Measurements from ENCODE around the gene MYL10.

- TF ChIP-seq CTCF (IDR thresholded peaks at IDR 0.05) (no peak), MAZ (IDR thresholded peaks at IDR 0.05; ENCODE audit: borderline replicate concordance, low read depth, low read length) (no peak), POLR2A (IDR thresholded peaks at IDR 0.05; ENCODE audit: low read length) (no peak), CEBPB (IDR thresholded peaks at IDR 0.05) (no peak), CHD2 (IDR thresholded peaks at IDR 0.05; ENCODE audit: low read length, partially characterized antibody) (no peak), USF2 (IDR thresholded peaks at IDR 0.05) (no peak), BCL3 (IDR thresholded peaks at IDR 0.05) (no peak), MYC (IDR thresholded peaks at IDR 0.05; ENCODE audit: borderline replicate concordance, low read length) (no peak), NPAS2 (CRISPR knock-in tag; IDR thresholded peaks at IDR 0.05; ENCODE audit: borderline replicate concordance) (no peak), BHLHE40 (IDR thresholded peaks at IDR 0.05; ENCODE audit: low read depth, low read length) (no peak)
- TF ChIP-seq, protein P1, sequence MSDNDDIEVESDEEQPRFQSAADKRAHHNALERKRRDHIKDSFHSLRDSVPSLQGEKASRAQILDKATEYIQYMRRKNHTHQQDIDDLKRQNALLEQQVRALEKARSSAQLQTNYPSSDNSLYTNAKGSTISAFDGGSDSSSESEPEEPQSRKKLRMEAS (IDR thresholded peaks at IDR 0.05) = no peak
Observed at GRCh38 chr7:101677797-101678479, 48.8 kb upstream of the MYL10 start.

Data from A549 (cell line).